Measurements from ENCODE around the gene ROCK2. TPM values are rescaled to one million over a fixed set of nuclear protein-coding genes. Genes with fewer than 3 reads are reported as not detected.

The ROCK2 gene
- total and polyA plus RNA-seq, 2 of the 13 experiments (the other 11 are each of a cell fraction or from before 2014, with no cell fraction given): 38.1 to 119 TPM

GRCh38 chr2:11389551-11390398, 45.3 kb upstream of the ROCK2 start (continued):
- TF ChIP-seq HNF1A (IDR thresholded peaks at IDR 0.05; ENCODE audit: low read depth) (peak; percentile 86), HNF1A (CRISPR knock-in tag; IDR thresholded peaks at IDR 0.05; ENCODE audit: borderline replicate concordance) (peak; percentile 94), ZHX1 (CRISPR knock-in tag; IDR thresholded peaks at IDR 0.05; ENCODE audit: low read depth) (0 out of 2 replicates have a peak, but pooled peaks have one; percentile 66), ZBTB7B (CRISPR knock-in tag; IDR thresholded peaks at IDR 0.05) (0 out of 2 replicates have a peak, but pooled peaks have one; percentile 25), BCL6 (CRISPR knock-in tag; IDR thresholded peaks at IDR 0.05) (peak; percentile 86), DNMT3B (CRISPR knock-in tag; conservative IDR thresholded peaks at IDR 0.05) (no peak), ARID5B (CRISPR knock-in tag; IDR thresholded peaks at IDR 0.05) (peak; percentile 62; the same call in 1 of the 2 replicates), ZNF7 (CRISPR knock-in tag; IDR thresholded peaks at IDR 0.05) (no peak), HNF4A (CRISPR knock-in tag; IDR thresholded peaks at IDR 0.05) (no peak), CEBPG (CRISPR knock-in tag; IDR thresholded peaks at IDR 0.05) (no peak), ZNF567 (CRISPR knock-in tag; IDR thresholded peaks at IDR 0.05; ENCODE audit: borderline replicate concordance) (0 out of 2 replicates have a peak, but pooled peaks have one; percentile 33), NONO (IDR thresholded peaks at IDR 0.05) (no peak), NONO (CRISPR knock-in tag; conservative IDR thresholded peaks at IDR 0.05) (peak; percentile 40; the same call in 1 of the 2 replicates), KMT2B (CRISPR knock-in tag; IDR thresholded peaks at IDR 0.05) (no peak), CEBPB (IDR thresholded peaks at IDR 0.05; ENCODE audit: borderline replicate concordance, low read depth, low read length) (0 out of 2 replicates have a peak, but pooled peaks have one; percentile 0), GMEB1 (CRISPR knock-in tag; IDR thresholded peaks at IDR 0.05; ENCODE audit: borderline replicate concordance) (no peak), TBL1XR1 (IDR thresholded peaks at IDR 0.05; ENCODE audit: borderline replicate concordance, low read length, partially characterized antibody) (no peak)

Data from HepG2 (cell line).